Hepatocyte (in vitro differentiated cells): Measurements from ENCODE around the gene RFXAP.

Experiments
- CTCF ChIP-seq: fragments of 200-600 bp; sonication (generic); IDR thresholded peaks from 2 replicates; pipeline ENCODE4 v1.5.1; 2016; ENCODE audit warnings: antibody characterized with exemption, mild to moderate bottlenecking; ENCODE audit not compliant: poor library complexity
- EZH2 ChIP-seq: fragments of 200-600 bp; sonication (generic); IDR thresholded peaks from 2 replicates; pipeline ENCODE4 v1.6.1; 2016; ENCODE audit warnings: antibody characterized with exemption, mild to moderate bottlenecking, borderline replicate concordance

- TF ChIP-seq CTCF (no peak), EZH2 (no peak)
These were observed 46.2 kb downstream of the RFXAP start for GRCh38 chr13:36865265-36865664.
